Measurements from ENCODE around the gene INPP1.
A peak's percentile ranks its signal among the peaks of the same experiment; 100 is the strongest.

Gene INPP1

DNA sequence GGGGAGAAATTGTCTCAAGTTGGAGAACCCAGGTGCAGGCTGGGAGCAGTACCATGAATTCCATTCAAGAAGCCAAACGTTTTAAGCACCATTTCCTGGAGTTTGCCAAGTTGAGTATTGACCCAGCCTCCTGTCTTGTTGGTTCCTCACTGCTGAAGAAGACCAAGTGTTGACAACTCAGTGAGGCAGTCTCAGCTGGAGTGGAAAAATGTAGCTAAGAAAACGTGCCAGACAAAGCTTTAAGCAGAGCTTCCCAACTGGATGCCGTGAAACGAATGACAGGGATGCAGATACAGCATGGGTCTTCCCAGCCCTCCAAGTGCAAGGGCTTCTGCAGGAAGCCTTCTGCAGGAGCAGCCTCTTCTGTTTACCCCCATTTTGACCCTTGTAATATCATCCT lies 778 bp upstream of the INPP1 start:
- TF ChIP-seq, protein P1, sequence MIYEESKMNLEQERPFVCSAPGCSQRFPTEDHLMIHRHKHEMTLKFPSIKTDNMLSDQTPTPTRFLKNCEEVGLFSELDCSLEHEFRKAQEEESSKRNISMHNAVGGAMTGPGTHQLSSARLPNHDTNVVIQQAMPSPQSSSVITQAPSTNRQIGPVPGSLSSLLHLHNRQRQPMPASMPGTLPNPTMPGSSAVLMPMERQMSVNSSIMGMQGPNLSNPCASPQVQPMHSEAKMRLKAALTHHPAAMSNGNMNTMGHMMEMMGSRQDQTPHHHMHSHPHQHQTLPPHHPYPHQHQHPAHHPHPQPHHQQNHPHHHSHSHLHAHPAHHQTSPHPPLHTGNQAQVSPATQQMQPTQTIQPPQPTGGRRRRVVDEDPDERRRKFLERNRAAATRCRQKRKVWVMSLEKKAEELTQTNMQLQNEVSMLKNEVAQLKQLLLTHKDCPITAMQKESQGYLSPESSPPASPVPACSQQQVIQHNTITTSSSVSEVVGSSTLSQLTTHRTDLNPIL (CRISPR knock-in tag; IDR thresholded peaks at IDR 0.05; ENCODE audit: low read depth) = no peak
- TF ChIP-seq, protein P2, sequence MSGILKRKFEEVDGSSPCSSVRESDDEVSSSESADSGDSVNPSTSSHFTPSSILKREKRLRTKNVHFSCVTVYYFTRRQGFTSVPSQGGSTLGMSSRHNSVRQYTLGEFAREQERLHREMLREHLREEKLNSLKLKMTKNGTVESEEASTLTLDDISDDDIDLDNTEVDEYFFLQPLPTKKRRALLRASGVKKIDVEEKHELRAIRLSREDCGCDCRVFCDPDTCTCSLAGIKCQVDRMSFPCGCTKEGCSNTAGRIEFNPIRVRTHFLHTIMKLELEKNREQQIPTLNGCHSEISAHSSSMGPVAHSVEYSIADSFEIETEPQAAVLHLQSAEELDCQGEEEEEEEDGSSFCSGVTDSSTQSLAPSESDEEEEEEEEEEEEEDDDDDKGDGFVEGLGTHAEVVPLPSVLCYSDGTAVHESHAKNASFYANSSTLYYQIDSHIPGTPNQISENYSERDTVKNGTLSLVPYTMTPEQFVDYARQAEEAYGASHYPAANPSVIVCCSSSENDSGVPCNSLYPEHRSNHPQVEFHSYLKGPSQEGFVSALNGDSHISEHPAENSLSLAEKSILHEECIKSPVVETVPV (CRISPR knock-in tag; IDR thresholded peaks at IDR 0.05) = no peak
- no peak for TF ChIP-seq OSR1 (CRISPR knock-in tag; IDR thresholded peaks at IDR 0.05)
- TF ChIP-seq TOX (CRISPR knock-in tag; IDR thresholded peaks at IDR 0.05; ENCODE audit: borderline replicate concordance) = no peak
- no peak for TF ChIP-seq ZFP3 (CRISPR knock-in tag; IDR thresholded peaks at IDR 0.05)
- TF ChIP-seq BACH2 (CRISPR knock-in tag; IDR thresholded peaks at IDR 0.05; ENCODE audit: borderline replicate concordance) = no peak
- TF ChIP-seq, protein P3, sequence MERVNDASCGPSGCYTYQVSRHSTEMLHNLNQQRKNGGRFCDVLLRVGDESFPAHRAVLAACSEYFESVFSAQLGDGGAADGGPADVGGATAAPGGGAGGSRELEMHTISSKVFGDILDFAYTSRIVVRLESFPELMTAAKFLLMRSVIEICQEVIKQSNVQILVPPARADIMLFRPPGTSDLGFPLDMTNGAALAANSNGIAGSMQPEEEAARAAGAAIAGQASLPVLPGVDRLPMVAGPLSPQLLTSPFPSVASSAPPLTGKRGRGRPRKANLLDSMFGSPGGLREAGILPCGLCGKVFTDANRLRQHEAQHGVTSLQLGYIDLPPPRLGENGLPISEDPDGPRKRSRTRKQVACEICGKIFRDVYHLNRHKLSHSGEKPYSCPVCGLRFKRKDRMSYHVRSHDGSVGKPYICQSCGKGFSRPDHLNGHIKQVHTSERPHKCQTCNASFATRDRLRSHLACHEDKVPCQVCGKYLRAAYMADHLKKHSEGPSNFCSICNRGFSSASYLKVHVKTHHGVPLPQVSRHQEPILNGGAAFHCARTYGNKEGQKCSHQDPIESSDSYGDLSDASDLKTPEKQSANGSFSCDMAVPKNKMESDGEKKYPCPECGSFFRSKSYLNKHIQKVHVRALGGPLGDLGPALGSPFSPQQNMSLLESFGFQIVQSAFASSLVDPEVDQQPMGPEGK (CRISPR knock-in tag; IDR thresholded peaks at IDR 0.05; ENCODE audit: borderline replicate concordance) = no peak
- TF ChIP-seq, protein P4, sequence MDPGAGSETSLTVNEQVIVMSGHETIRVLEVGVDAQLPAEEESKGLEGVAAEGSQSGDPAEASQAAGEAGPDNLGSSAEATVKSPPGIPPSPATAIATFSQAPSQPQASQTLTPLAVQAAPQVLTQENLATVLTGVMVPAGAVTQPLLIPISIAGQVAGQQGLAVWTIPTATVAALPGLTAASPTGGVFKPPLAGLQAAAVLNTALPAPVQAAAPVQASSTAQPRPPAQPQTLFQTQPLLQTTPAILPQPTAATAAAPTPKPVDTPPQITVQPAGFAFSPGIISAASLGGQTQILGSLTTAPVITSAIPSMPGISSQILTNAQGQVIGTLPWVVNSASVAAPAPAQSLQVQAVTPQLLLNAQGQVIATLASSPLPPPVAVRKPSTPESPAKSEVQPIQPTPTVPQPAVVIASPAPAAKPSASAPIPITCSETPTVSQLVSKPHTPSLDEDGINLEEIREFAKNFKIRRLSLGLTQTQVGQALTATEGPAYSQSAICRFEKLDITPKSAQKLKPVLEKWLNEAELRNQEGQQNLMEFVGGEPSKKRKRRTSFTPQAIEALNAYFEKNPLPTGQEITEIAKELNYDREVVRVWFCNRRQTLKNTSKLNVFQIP (CRISPR knock-in tag; IDR thresholded peaks at IDR 0.05; ENCODE audit: borderline replicate concordance, low read depth) = no peak
- ATAC-seq = no peak

DNA sequence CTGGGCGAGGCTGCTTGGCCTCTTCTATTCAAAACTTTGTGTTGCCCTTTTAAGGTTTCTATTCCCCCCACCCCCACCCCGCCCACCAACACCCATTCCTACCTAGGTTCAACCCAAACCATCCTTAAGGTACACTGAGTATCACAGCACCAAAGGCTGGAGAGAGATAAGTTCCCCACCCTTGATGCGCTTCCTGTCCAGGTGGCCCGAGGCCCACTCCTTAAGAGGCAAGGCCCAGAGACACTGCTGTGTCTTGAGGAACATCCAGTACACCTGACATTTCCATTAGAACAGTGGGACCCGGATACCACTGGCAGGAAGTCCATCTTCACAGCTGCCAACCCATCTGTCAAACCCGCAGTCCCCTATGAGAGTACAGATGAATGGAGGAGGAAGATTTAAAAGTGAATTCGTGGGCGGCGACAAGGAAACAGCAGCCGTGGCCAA lies 277 bp upstream of the INPP1 start:
- ATAC-seq = peak; percentile 5; the same call in 1 of the 3 replicates
- no peak for TF ChIP-seq ZNF70 (CRISPR knock-in tag; IDR thresholded peaks at IDR 0.05)
- TF ChIP-seq, protein P2 (CRISPR knock-in tag; IDR thresholded peaks at IDR 0.05) = no peak
- no peak for TF ChIP-seq RARB (CRISPR knock-in tag; IDR thresholded peaks at IDR 0.05)
- no peak for TF ChIP-seq ISL1 (CRISPR knock-in tag; IDR thresholded peaks at IDR 0.05)
- TF ChIP-seq, protein P1 (CRISPR knock-in tag; IDR thresholded peaks at IDR 0.05; ENCODE audit: low read depth) = no peak
- TF ChIP-seq ZFP30 (CRISPR knock-in tag; IDR thresholded peaks at IDR 0.05) = no peak
- TF ChIP-seq, protein P3 (CRISPR knock-in tag; IDR thresholded peaks at IDR 0.05; ENCODE audit: borderline replicate concordance) = no peak
- no peak for TF ChIP-seq OSR1 (CRISPR knock-in tag; IDR thresholded peaks at IDR 0.05)
- no peak for TF ChIP-seq GLIS3 (CRISPR knock-in tag; IDR thresholded peaks at IDR 0.05)
- no peak for TF ChIP-seq CSDC2 (CRISPR knock-in tag; IDR thresholded peaks at IDR 0.05)
- TF ChIP-seq TCF4 (CRISPR knock-in tag; IDR thresholded peaks at IDR 0.05; ENCODE audit: borderline replicate concordance) = no peak

DNA sequence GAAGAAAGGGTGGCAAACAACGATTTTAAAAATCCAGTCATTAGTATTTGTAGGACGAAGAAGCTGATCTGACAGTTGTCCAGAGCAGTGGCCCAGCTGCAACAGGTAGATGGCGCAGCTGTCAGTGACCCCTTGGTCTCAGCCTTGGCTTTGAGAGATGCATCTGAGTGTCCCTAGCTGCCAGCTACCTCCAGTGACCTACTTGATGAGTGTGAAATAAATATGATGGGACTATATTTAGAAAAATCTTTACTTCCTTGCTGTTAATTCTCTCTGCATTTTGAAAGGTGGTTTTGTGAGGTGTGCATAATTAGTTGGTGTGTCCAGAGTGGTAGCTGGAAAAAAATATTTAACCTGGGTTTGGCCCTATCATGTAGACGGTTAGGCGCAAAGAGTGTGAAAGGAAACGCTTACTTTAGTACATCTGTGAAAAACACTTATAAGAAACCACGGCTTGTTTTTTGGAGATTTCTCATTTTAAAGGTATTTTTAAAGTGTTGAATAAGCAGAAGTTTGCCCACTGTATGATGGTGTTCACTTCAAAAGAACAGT lies 963 bp downstream of the INPP1 start:
- TF ChIP-seq, protein P1 (CRISPR knock-in tag; IDR thresholded peaks at IDR 0.05; ENCODE audit: low read depth) = no peak
- TF ChIP-seq ZNF8 (CRISPR knock-in tag; IDR thresholded peaks at IDR 0.05) (no peak), BACH2 (CRISPR knock-in tag; IDR thresholded peaks at IDR 0.05; ENCODE audit: borderline replicate concordance) (no peak)
- TF ChIP-seq, protein P2 (CRISPR knock-in tag; IDR thresholded peaks at IDR 0.05) = no peak
- TF ChIP-seq, protein P4 (CRISPR knock-in tag; IDR thresholded peaks at IDR 0.05; ENCODE audit: borderline replicate concordance, low read depth) = no peak
- peak; percentile 78 for ATAC-seq
